ENCODE measurements around the gene SUGP1. TPM values are rescaled to one million over a fixed set of nuclear protein-coding genes. Genes with fewer than 3 reads are reported as not detected.

Gene SUGP1
- total RNA-seq, 4 donors from 2014 or later = 31.1 to 118 (median 66.5) TPM

GRCh38 chr19:19345232-19345631, 24.9 kb upstream of the SUGP1 start:
- Histone ChIP-seq H3K36me3 (peaks cover 0 to 52% (median 16%) of the 10 kb centered on the region in 4 donors), H3K4me1 (no peaks in the 10 kb centered on the region), H3K4me3 (no peak overlapping the region), H3K27ac (no peak overlapping the region), H3K9me3 (no peaks in the 10 kb centered on the region), H3K27me3 (no peaks in the 10 kb centered on the region)
- DNase-seq = no peak
- in situ Hi-C loops (cut with MboI; ENCODE audit: low pct_ligation_motif_present in 1 of 4, low pct_unique_long_range_greater_than_20kb in 1 of 4, low sequenced_read_pairs in 3 of 4) (no loop called here), intact Hi-C loops (cut with DNase I; ENCODE audit: low total_unique reads) (no loop called here)
- TF ChIP-seq POLR2A (IDR thresholded peaks at IDR 0.05) = no peak
- WGBS, 2 donors (ENCODE audit: low coverage in 1 of 2) = 90% methylated on average over 20 of the region's 21 CpGs; no CpG with 5 or more reads in 1 of the 2 donors

- TF ChIP-seq EP300 (IDR thresholded peaks at IDR 0.05; ENCODE audit: low read depth) (no peak), CTCF (IDR thresholded peaks at IDR 0.05) (no peak), POLR2AphosphoS5 (IDR thresholded peaks at IDR 0.05) (no peak), POLR2A (IDR thresholded peaks at IDR 0.05) (no peak)
- WGBS, 2 donors (ENCODE audit: low coverage in 1 of 2) = 98% methylated on average over 13 of the region's 14 CpGs; no CpG with 5 or more reads in 1 of the 2 donors
- no peak for DNase-seq
- intact Hi-C loops (cut with DNase I; ENCODE audit: low total_unique reads) (no loop called here), in situ Hi-C loops (cut with MboI; ENCODE audit: low pct_ligation_motif_present in 1 of 4, low pct_unique_long_range_greater_than_20kb in 1 of 4, low sequenced_read_pairs in 3 of 4) (no loop called here)
- Histone ChIP-seq H3K4me3 (no peak overlapping the region), H3K27ac (no peak overlapping the region), H3K9me3 (no peaks in the 10 kb centered on the region), H3K36me3 (peaks cover 0 to 53% (median 17%) of the 10 kb centered on the region in 4 donors), H3K4me1 (no peaks in the 10 kb centered on the region), H3K27me3 (no peaks in the 10 kb centered on the region)
These were observed 23.5 kb upstream of the SUGP1 start for GRCh38 chr19:19343762-19344161.

GRCh38 chr19:19343016-19343362, 22.7 kb upstream of the SUGP1 start:
- H3K36me3 ChIP-seq = peaks cover 0 to 61% (median 21%) of the 10 kb centered on the region in 4 donors
- H3K4me3 ChIP-seq = no peak overlapping the region
- no peaks in the 10 kb centered on the region for H3K4me1 ChIP-seq
- no peaks in the 10 kb centered on the region for H3K27me3 ChIP-seq
- intact Hi-C loops (cut with DNase I; ENCODE audit: low total_unique reads) = no loop called here
- in situ Hi-C loops (cut with MboI; ENCODE audit: low pct_ligation_motif_present in 1 of 4, low pct_unique_long_range_greater_than_20kb in 1 of 4, low sequenced_read_pairs in 3 of 4) = no loop called here
- H3K27ac ChIP-seq = no peak overlapping the region
- DNase-seq = no peak
- H3K9me3 ChIP-seq = no peaks in the 10 kb centered on the region
- 69% methylated on average over 7 of the region's 7 CpGs; no CpG with 5 or more reads in 1 of the 2 donors for WGBS, 2 donors (ENCODE audit: low coverage in 1 of 2)
- peak in 1 of 5 experiments; percentile 12 for TF ChIP-seq CTCF (IDR thresholded peaks at IDR 0.05)
- no peak for TF ChIP-seq POLR2AphosphoS5 (IDR thresholded peaks at IDR 0.05)
- TF ChIP-seq EP300 (IDR thresholded peaks at IDR 0.05; ENCODE audit: low read depth) = no peak

- Histone ChIP-seq H3K9me3 (no peaks in the 10 kb centered on the region), H3K4me1 (no peaks in the 10 kb centered on the region), H3K27me3 (no peaks in the 10 kb centered on the region), H3K27ac (no peak overlapping the region), H3K4me3 (no peak overlapping the region), H3K36me3 (peaks cover 0 to 67% (median 24%) of the 10 kb centered on the region in 4 donors)
- intact Hi-C loops (cut with DNase I; ENCODE audit: low total_unique reads) (no loop called here), in situ Hi-C loops (cut with MboI; ENCODE audit: low pct_ligation_motif_present in 1 of 4, low pct_unique_long_range_greater_than_20kb in 1 of 4, low sequenced_read_pairs in 3 of 4) (no loop called here)
- DNase-seq = peak; percentile 65
- 66% methylated on average over 22 of the region's 28 CpGs; no CpG with 5 or more reads in 1 of the 2 donors for WGBS, 2 donors (ENCODE audit: low coverage in 1 of 2)
- no peak for TF ChIP-seq POLR2A (IDR thresholded peaks at IDR 0.05)
- peak in 1 of 3 donors; percentile 34 for TF ChIP-seq POLR2AphosphoS5 (IDR thresholded peaks at IDR 0.05)
- peak; percentile 73 to 86 (median 81) for TF ChIP-seq CTCF (IDR thresholded peaks at IDR 0.05)
- no peak for TF ChIP-seq EP300 (IDR thresholded peaks at IDR 0.05; ENCODE audit: low read depth)
These were observed 22.0 kb upstream of the SUGP1 start for GRCh38 chr19:19342086-19343015.

All from transverse colon (tissue), 4 donors.